ENCODE measurements around the gene ZNF750. TPM values are rescaled to one million over a fixed set of nuclear protein-coding genes. Genes with fewer than 3 reads are reported as not detected.

ZNF750 gene
- total RNA-seq, 4 donors from 2014 or later, result not detected

DNA sequence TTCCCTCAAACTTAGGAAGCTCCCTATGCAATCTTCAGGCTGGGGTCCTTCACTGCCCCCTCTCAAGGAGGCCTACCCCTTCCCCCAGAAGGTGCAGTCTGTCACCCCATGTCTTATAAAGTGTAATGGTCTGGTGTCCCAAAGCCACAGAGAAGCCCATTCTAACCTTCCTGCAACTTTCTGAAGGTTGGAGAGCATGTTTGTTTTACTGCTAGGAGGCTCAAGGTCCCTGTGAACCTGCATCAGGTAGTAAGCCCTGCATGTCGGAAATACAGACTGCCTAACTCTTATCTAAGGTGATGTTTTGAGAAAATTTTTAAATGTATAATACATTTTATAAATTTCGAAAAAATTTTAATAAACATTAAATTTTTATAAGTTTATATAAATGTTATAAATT is 18.3 kb downstream of the ZNF750 start:
- TF ChIP-seq, protein P1, sequence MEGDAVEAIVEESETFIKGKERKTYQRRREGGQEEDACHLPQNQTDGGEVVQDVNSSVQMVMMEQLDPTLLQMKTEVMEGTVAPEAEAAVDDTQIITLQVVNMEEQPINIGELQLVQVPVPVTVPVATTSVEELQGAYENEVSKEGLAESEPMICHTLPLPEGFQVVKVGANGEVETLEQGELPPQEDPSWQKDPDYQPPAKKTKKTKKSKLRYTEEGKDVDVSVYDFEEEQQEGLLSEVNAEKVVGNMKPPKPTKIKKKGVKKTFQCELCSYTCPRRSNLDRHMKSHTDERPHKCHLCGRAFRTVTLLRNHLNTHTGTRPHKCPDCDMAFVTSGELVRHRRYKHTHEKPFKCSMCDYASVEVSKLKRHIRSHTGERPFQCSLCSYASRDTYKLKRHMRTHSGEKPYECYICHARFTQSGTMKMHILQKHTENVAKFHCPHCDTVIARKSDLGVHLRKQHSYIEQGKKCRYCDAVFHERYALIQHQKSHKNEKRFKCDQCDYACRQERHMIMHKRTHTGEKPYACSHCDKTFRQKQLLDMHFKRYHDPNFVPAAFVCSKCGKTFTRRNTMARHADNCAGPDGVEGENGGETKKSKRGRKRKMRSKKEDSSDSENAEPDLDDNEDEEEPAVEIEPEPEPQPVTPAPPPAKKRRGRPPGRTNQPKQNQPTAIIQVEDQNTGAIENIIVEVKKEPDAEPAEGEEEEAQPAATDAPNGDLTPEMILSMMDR (IDR thresholded peaks at IDR 0.05; ENCODE audit: low read depth), result no peak

DNA sequence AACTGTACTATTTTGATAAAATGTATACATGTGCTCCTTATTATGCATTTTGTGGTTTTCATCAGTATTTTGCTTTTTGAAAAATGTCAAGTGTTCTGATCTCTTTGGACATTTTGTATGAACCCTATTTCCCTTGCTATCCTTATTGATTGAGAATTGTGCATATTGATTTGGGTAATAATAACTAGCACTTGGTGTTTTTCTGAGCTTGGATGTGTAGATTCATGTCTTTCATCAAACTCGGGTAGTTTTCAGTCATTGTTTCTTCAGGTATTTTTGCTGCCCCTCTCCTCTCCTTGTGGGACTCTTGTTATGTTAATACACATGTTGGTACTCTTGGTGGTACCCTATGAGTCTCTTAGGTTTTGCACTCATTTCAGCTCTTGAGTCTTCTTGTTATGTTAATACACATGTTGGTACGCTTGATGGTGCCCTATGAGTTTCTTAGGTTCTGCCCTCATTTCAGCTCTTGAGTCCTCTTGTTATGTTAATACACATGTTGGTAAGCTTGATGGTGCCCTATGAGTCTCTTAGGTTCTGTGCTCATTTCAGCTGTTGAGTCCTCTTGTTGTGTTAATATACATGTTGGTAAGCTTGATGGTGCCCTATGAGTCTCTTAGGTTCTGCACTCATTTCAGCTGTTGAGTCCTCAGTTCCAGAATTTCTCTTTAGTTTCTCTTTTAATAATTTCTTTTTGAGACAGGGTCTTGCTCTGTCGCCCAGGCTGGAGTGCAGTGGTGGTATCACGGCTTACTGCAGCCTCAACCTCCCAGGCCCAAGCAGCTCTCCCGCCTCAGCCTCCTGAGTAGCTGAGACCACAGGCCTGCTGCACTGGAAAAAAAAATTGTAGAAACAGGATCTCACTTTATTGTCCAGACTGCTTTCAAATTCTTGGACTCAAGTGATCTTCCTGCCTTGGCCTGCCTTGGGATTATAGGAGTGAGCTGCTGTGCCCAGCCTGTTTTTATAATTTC is 19.3 kb downstream of the ZNF750 start:
- TF ChIP-seq, protein P1 (IDR thresholded peaks at IDR 0.05; ENCODE audit: low read depth), result no peak

DNA sequence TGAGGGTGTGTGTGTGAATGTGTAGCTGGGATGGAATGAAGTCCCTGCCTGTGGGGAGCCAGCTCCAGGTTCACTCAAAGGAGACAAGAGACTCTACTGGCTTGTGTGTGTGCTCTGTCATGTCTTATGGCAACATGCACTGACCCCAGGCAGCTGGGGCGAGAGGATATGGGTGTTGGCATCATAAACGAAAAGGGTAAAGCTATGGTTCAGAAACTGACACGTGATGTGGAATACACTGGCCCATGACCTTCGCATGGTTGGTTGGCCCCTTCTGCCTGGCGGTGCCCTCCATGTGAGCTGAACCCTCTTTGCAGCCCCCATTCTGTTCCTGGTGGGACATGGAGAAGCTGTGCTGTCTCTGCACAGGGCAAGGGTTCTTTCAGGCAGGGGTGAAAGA is 21.9 kb downstream of the ZNF750 start:
- TF ChIP-seq, protein P1 (IDR thresholded peaks at IDR 0.05; ENCODE audit: low read depth), result no peak

DNA sequence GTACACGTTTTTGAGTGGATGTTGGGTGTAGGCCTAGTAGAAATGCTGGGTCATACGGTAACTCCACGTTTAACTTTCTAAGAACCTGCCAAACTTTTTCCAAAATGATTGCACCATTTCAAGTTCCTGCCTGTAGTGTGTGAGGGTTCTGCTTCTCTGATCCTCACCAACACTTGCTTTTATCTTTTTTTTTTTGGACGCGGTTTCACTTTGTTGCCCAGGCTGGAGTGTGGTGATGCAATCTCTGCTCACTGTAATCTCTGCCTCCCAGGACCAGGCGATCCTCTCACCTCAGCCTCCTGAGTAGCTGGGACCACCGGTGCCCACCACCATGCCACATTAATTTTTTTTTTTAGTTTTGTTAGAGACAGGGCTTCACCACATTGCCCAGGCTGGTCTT is 23.5 kb downstream of the ZNF750 start:
- TF ChIP-seq, protein P1 (IDR thresholded peaks at IDR 0.05; ENCODE audit: low read depth), result no peak

DNA sequence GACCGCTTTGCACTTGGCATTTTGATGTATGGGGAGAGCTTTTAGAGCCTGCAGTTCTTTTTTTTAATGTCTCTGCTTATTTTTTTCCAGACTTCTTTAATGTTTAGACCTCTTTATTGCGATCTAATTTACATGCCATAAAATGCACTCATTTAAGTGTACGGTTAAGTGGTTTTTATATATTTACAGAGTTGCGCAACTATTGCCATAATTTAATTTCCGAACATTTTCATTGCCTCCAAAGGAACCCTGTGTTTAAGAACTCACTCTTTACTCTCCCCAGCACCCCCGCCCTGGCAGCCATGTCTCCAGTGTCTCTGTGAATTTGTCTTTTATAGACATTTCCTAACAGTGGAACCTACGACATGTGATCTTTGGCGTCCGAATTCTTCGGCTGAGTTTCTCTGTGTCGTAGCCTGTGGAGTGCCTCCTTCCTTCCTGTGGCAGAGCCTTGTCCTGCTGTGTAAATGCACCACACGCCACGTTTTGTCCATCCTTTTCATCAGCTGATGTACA is 24.0 kb downstream of the ZNF750 start:
- TF ChIP-seq, protein P1 (IDR thresholded peaks at IDR 0.05; ENCODE audit: low read depth), result no peak

DNA sequence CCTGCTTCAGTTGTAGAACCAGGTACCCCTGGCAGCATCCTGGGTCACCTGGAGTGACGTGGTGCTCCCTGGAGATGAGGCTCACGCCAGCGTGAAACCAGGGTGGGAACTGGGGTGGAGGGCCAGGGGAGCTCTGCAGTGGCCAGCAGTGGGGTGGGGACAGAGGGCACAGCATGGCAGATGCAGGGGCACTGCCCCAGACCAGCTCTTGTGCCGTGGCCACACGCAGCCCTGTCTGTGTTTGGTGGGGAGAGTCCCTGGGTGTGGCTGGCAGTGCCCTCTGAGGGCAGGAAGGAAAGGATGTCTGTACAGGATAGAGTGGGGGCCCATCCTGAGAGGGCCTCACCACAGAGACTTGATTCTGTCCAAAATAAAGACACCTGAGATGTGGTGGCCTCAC is 24.5 kb downstream of the ZNF750 start:
- TF ChIP-seq, protein P1 (IDR thresholded peaks at IDR 0.05; ENCODE audit: low read depth), result no peak

DNA sequence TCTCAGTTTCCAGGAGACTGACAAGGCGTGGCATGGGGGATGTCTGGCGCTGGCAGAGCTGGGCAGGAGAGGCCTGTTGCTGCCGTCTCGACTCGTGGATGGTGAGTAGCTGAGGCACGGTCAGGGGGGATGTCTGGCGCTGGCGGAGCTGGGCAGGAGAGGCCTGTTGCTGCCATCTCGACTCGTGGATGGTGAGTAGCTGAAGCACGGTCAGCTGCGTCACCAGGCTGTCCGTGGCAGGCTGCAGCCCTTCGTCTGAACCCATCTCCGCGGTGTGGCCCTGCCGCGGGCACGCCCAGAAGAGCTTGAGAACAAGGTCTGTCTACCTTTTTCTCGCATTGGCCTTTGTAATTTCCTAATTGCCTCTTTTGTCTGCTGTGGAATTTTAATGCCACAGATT is 25.0 kb downstream of the ZNF750 start:
- TF ChIP-seq, protein P1 (IDR thresholded peaks at IDR 0.05; ENCODE audit: low read depth), result no peak
